Spleen (tissue), 7 donors: Measurements from ENCODE around the gene GPR31.
"Not testable (repeated sequence)": the region's sequence is repeated elsewhere in the genome, so short reads cannot be mapped to it uniquely, and the experiment has no call there.

Experiments used
- POLR2A ChIP-seq, 3 donors: fragments of 450-650 bp; IDR thresholded peaks; one replicate each; pipeline ENCODE4 v1.5.1; 2017; ENCODE audit warnings: antibody characterized with exemption in 3 of 3, mild to moderate bottlenecking in 1 of 3
- POLR2AphosphoS5 ChIP-seq, 3 donors: sonication (generic); formaldehyde crosslinking; IDR thresholded peaks; one replicate each; pipeline ENCODE4 v1.5.1; 2017; ENCODE audit warnings: antibody characterized with exemption in 3 of 3
- TF ChIP-seq, protein P1 (sequence below), 11 experiments: fragments of 200-600 bp in 7 of 11; fragments of 450-650 bp in 4 of 11; sonication (generic) in 4 of 11; IDR thresholded peaks in 8 of 11; conservative IDR thresholded peaks in 3 of 11; 1 replicate in 7 of 11; 2 replicates in 4 of 11; pipeline versions ENCODE4 v1.4.0 to v1.8.0; 2016 to 2021; ENCODE audit warnings: antibody characterized with exemption in 11 of 11, inconsistent platforms in 4 of 11, mild to moderate bottlenecking in 1 of 11
- donor health status: DM: no; HTN: no; CAD: no; lungs with moderate emphysema.
- donor health status: DM: no; HTN: no; CAD: no.
- donor health status: DM: no; HTN: no; CAD: no.

- TF ChIP-seq, protein P1, sequence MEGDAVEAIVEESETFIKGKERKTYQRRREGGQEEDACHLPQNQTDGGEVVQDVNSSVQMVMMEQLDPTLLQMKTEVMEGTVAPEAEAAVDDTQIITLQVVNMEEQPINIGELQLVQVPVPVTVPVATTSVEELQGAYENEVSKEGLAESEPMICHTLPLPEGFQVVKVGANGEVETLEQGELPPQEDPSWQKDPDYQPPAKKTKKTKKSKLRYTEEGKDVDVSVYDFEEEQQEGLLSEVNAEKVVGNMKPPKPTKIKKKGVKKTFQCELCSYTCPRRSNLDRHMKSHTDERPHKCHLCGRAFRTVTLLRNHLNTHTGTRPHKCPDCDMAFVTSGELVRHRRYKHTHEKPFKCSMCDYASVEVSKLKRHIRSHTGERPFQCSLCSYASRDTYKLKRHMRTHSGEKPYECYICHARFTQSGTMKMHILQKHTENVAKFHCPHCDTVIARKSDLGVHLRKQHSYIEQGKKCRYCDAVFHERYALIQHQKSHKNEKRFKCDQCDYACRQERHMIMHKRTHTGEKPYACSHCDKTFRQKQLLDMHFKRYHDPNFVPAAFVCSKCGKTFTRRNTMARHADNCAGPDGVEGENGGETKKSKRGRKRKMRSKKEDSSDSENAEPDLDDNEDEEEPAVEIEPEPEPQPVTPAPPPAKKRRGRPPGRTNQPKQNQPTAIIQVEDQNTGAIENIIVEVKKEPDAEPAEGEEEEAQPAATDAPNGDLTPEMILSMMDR (IDR thresholded peaks at IDR 0.05 in 8 of 11, conservative IDR thresholded peaks at IDR 0.05 in 3 of 11) = not testable (repeated sequence)
- not testable (repeated sequence) for TF ChIP-seq POLR2A, POLR2AphosphoS5 (IDR thresholded peaks at IDR 0.05)
Measured at GRCh38 chr6:167167699-167168098, 9.9 kb upstream of the GPR31 start.
